ENCODE data around the gene GPR37. TPM values are rescaled to one million over a fixed set of nuclear protein-coding genes. Genes with fewer than 3 reads are reported as not detected.

GPR37 gene
- total and polyA plus RNA-seq, 2 donors (not counting 1 experiment from before 2014, with no cell fraction given) = 12.6 to 20.6 TPM

DNA sequence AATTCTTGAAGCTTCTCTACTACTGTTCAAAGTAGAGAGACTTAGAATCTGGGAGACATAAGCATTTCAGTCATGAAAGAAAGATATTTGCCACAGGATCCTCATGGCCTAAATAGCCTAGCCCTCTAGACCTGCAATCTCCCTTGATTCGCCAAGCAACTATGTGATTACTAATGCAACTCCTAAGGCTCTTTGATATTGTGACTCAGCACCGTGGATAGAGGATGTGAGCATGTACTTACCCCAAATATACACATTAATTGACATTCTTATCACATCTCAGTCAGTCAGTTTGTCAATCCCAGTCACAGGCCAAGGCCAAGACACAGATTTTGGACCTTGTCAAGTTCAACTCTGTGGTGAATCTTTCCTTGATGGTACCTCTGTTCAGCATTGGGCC, 42.6 kb downstream of the GPR37 start:
- no peak overlapping the region for H2AFZ ChIP-seq (ENCODE audit: low read length)
- no peaks in the 10 kb centered on the region for H4K20me1 ChIP-seq (ENCODE audit: control insufficient read depth, extremely low read depth, insufficient read depth, low read length)
- TF ChIP-seq EZH2 (IDR thresholded peaks at IDR 0.05; ENCODE audit: low read length, missing control alignments) = no peak
- TF ChIP-seq, protein P1, sequence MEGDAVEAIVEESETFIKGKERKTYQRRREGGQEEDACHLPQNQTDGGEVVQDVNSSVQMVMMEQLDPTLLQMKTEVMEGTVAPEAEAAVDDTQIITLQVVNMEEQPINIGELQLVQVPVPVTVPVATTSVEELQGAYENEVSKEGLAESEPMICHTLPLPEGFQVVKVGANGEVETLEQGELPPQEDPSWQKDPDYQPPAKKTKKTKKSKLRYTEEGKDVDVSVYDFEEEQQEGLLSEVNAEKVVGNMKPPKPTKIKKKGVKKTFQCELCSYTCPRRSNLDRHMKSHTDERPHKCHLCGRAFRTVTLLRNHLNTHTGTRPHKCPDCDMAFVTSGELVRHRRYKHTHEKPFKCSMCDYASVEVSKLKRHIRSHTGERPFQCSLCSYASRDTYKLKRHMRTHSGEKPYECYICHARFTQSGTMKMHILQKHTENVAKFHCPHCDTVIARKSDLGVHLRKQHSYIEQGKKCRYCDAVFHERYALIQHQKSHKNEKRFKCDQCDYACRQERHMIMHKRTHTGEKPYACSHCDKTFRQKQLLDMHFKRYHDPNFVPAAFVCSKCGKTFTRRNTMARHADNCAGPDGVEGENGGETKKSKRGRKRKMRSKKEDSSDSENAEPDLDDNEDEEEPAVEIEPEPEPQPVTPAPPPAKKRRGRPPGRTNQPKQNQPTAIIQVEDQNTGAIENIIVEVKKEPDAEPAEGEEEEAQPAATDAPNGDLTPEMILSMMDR (conservative IDR thresholded peaks at IDR 0.05 in 1 of 2, IDR thresholded peaks at IDR 0.05 in 1 of 2; ENCODE audit: low read depth in 1 of 2, low read length in 2 of 2) = no peak
- H3K79me2 ChIP-seq (ENCODE audit: control insufficient read depth, insufficient read depth, low read length) = no peaks in the 10 kb centered on the region
- H3K27me3 ChIP-seq (ENCODE audit: control insufficient read depth, insufficient read depth, low read length) = no peaks in the 10 kb centered on the region
- no peak overlapping the region for H3K9ac ChIP-seq (ENCODE audit: insufficient read depth, low read length)
- peak; percentile 60 to 62 for DNase-seq (ENCODE audit: low read depth in 2 of 2)
- no peaks in the 10 kb centered on the region for H3K9me3 ChIP-seq (ENCODE audit: control insufficient read depth, insufficient read depth, low read depth, low read length)
- H3K4me3 ChIP-seq (replicated peaks in 1 of 4; ENCODE audit: control extremely low read depth in 1 of 4, insufficient read depth in 1 of 4, low read depth in 3 of 4, low read length in 4 of 4) = no peak overlapping the region
- H3K36me3 ChIP-seq (ENCODE audit: control insufficient read depth, insufficient read depth, low read length) = no peaks in the 10 kb centered on the region
- H3K4me2 ChIP-seq (ENCODE audit: extremely low read depth, insufficient read depth, low read length) = no peak overlapping the region
- no peak overlapping the region for H3K27ac ChIP-seq (ENCODE audit: insufficient read depth, low read length)
- H3K4me1 ChIP-seq (ENCODE audit: control insufficient read depth, extremely low read depth, insufficient read depth, low read length) = peaks cover 2% of the 10 kb centered on the region

DNA sequence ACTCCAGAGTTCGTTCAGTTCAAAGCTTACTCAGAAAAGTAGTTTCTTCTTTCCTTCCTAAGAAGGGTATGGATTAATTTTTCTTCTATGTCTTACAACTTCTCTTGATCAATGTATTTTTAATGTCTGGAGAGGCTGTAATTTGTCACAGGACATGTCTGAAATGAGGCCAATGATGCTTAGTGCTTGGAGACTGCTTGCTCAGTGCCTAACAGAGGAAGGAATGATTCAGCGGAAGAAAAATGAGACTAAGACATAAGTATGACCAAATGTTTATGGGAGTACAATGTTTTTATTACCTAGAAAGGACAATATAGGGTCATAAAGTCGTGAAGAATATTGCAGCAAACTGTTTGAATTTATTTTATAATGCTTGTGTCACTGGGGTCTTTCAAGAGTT, 43.3 kb downstream of the GPR37 start:
- no peak overlapping the region for H2AFZ ChIP-seq (ENCODE audit: low read length)
- H3K4me3 ChIP-seq (replicated peaks in 1 of 4; ENCODE audit: control extremely low read depth in 1 of 4, insufficient read depth in 1 of 4, low read depth in 3 of 4, low read length in 4 of 4) = no peak overlapping the region
- H3K79me2 ChIP-seq (ENCODE audit: control insufficient read depth, insufficient read depth, low read length) = no peaks in the 10 kb centered on the region
- no peaks in the 10 kb centered on the region for H3K9me3 ChIP-seq (ENCODE audit: control insufficient read depth, insufficient read depth, low read depth, low read length)
- no peaks in the 10 kb centered on the region for H3K27me3 ChIP-seq (ENCODE audit: control insufficient read depth, insufficient read depth, low read length)
- H4K20me1 ChIP-seq (ENCODE audit: control insufficient read depth, extremely low read depth, insufficient read depth, low read length) = no peaks in the 10 kb centered on the region
- peak; percentile 53 to 64 for DNase-seq (ENCODE audit: low read depth in 2 of 2)
- no peak for TF ChIP-seq EZH2 (IDR thresholded peaks at IDR 0.05; ENCODE audit: low read length, missing control alignments)
- TF ChIP-seq, protein P1 (conservative IDR thresholded peaks at IDR 0.05 in 1 of 2, IDR thresholded peaks at IDR 0.05 in 1 of 2; ENCODE audit: low read depth in 1 of 2, low read length in 2 of 2) = no peak
- H3K4me2 ChIP-seq (ENCODE audit: extremely low read depth, insufficient read depth, low read length) = no peak overlapping the region
- H3K27ac ChIP-seq (ENCODE audit: insufficient read depth, low read length) = no peak overlapping the region
- H3K9ac ChIP-seq (ENCODE audit: insufficient read depth, low read length) = no peak overlapping the region
- peaks cover 2% of the 10 kb centered on the region for H3K4me1 ChIP-seq (ENCODE audit: control insufficient read depth, extremely low read depth, insufficient read depth, low read length)
- no peaks in the 10 kb centered on the region for H3K36me3 ChIP-seq (ENCODE audit: control insufficient read depth, insufficient read depth, low read length)

DNA sequence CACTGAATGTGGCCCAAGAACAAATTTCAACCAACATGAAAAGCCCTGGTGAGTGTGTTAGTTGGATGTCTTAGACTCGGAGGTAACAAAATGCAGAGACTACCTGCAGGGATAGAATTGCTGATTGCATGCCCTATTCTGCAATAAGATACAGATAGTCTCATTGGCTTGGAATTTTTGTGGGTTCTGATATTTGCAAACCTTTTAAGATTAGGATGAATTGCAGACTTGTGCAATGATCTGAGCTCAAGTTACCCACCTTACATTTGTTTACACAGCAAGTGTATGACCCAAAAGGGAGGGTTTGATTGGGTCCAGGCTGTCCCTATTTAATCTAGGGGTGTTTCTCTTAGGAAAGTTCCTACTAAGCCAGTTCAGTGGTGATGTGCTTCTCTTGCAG, 45.4 kb downstream of the GPR37 start:
- DNase-seq (ENCODE audit: low read depth in 2 of 2) = peak; percentile 60 to 77
- Histone ChIP-seq H3K4me2 (ENCODE audit: extremely low read depth, insufficient read depth, low read length) (no peak overlapping the region), H2AFZ (ENCODE audit: low read length) (no peak overlapping the region), H3K27ac (ENCODE audit: insufficient read depth, low read length) (no peak overlapping the region), H3K27me3 (ENCODE audit: control insufficient read depth, insufficient read depth, low read length) (no peaks in the 10 kb centered on the region), H3K9ac (ENCODE audit: insufficient read depth, low read length) (no peak overlapping the region), H3K4me3 (replicated peaks in 1 of 4; ENCODE audit: control extremely low read depth in 1 of 4, insufficient read depth in 1 of 4, low read depth in 3 of 4, low read length in 4 of 4) (no peak overlapping the region), H3K79me2 (ENCODE audit: control insufficient read depth, insufficient read depth, low read length) (no peaks in the 10 kb centered on the region), H3K36me3 (ENCODE audit: control insufficient read depth, insufficient read depth, low read length) (no peaks in the 10 kb centered on the region), H3K4me1 (ENCODE audit: control insufficient read depth, extremely low read depth, insufficient read depth, low read length) (peaks cover 2% of the 10 kb centered on the region), H3K9me3 (ENCODE audit: control insufficient read depth, insufficient read depth, low read depth, low read length) (no peaks in the 10 kb centered on the region), H4K20me1 (ENCODE audit: control insufficient read depth, extremely low read depth, insufficient read depth, low read length) (no peaks in the 10 kb centered on the region)
- no peak for TF ChIP-seq EZH2 (IDR thresholded peaks at IDR 0.05; ENCODE audit: low read length, missing control alignments)
- TF ChIP-seq, protein P1 (conservative IDR thresholded peaks at IDR 0.05 in 1 of 2, IDR thresholded peaks at IDR 0.05 in 1 of 2; ENCODE audit: low read depth in 1 of 2, low read length in 2 of 2) = no peak

Measured in fibroblast of lung (primary cell).